HG03521 (cell line): Measurements from ENCODE around the gene PTCSC3.

Experiments
- ATAC-seq: cut with Tn5 transposase; IDR thresholded peaks from one replicate; pipeline ENCODE4 v1.9.1; 2021; ENCODE audit warnings: mild to moderate bottlenecking, moderate library complexity; ENCODE audit not compliant: unreplicated experiment

The PTCSC3 gene

DNA sequence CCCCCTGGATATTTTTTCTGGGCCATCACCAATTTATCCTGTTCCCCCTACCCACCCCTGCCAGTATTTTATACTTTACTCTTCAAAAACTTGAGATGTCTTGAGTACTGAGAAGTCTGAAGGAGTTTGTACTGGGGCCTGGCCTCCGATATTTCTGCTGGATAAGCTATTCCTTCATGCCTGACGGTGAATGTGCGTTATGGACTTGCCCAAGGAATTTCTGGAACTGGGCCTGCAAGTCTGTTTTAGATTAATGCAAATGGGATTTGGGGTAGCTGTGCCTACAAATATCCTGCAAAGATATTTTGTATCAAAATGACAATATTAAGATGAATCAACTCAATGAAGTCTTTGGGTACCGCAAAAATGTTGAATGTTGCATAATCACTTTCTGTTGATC is at the start of gene PTCSC3:
TSS of gene PTCSC3 (minus strand) at position 199 of the 400 bp plus-strand sequence.
- ATAC-seq = no peak

DNA sequence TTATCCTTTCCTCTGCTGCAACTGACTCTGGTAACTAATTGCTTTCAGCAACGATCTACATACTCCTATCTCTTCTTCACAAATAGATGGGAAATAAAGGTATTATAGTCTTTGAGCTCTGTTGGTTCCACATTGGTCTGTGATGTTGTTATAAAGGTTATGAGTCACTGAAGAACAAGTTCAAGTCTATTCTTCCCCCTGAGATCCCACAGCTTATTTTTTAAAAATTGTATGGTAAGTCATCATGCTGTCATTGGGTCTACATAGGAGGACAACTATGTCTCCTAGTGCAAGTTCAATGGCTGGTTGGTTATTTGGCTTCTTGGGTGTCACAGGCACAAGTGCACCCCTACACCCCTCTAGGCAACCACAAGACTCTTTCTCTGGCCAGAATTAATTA is 49.6 kb upstream of the PTCSC3 start:
- ATAC-seq = no peak

DNA sequence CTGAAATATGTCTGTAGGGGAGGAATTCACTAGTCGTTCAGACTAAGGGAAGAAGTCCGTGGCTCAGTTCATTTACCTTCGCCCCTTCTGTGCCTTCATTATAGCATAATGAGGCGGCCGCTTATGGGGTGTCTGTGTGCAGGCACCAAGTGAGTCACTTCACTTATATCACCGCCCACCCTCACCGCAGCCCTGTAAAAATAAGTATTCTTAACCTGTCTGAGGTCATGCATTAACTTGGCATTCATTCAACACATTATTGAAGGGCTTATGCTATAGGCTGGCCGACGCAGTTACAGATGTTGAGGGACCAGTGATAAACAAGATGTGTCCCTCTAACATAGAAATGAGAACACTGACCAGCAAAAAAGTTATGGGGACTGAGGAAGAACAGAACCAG is 47.7 kb upstream of the PTCSC3 start:
- ATAC-seq = no peak

DNA sequence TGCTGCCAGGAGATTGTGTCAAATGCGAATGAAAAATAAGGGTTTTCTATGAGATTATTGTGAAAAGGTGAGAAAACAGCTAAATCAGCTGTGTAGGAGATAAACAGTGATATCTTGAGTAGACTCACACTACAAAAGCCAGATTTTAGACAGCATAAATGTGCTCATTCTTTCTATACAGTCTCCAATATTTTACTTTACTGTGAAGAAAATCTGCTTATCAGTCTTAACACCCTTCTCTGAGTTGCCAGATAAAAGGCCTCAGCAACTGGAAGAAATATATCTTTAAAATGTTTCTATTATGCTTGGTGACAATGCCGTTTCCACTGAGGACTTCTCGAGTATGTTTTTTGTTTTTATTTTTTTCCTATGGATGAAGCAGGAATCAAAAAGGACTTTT is 47.0 kb upstream of the PTCSC3 start:
- ATAC-seq = no peak

DNA sequence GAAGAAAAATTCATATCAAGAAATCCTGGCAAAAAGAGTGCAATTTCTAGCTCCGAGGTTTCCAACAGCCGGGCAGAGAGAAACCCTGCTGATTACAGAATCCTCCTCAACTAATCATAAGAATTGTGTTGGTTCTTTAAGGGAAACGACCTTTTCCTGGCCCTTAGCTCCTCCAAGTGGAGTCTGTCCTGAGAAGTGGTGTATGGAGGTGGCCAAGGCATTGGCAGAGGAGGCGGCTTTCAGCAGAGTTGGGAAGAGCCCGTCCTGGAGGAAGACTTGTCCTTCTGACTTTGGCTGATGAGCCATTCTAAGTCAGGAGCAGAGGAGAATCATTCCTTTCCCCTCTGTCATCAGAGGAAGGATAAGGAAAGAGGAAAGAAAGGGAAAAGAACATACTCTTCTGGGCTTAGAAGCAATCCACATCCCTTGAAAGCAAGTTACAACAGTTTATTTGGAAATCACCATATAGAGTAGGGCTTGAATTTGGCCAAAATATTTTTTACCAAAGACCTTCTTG is 46.5 kb upstream of the PTCSC3 start:
- ATAC-seq = no peak

DNA sequence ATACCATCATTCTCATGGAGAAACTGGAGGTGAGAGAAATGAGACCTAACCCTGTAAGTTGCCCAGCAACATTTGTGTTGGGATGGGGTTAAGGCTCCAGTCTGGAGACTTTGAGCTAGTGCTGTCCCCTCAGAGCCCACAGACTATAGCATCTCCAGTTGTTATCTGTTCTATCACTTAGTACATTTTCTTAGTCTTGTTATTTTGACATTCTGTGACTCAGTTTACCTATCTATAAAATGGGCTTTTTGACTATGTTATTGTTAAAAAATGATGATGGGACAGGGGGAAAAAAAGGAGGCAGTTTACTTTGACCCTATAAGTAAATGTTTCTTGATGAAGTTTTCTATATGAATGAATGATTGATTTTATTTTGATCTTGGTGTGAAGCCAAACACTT is 45.8 kb upstream of the PTCSC3 start:
- ATAC-seq = no peak

DNA sequence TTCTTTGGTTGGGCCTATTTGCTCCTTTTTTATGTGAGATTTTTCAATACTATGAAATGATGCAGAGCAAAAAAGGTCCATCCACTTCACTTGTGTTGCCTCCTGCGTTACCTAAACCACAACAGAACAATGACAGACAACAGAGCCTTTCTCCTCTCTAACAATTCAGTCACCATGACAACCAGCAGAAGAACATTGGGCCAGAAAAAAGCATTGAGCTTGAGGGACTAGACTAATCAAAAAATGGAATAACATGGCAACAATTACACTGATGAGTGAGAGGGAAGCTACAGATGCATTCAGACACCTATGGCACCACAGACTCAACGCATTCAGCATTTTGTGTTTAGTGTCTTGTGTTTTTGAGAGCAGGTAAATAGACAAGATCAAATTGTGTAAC is 44.6 kb upstream of the PTCSC3 start:
- ATAC-seq = no peak

DNA sequence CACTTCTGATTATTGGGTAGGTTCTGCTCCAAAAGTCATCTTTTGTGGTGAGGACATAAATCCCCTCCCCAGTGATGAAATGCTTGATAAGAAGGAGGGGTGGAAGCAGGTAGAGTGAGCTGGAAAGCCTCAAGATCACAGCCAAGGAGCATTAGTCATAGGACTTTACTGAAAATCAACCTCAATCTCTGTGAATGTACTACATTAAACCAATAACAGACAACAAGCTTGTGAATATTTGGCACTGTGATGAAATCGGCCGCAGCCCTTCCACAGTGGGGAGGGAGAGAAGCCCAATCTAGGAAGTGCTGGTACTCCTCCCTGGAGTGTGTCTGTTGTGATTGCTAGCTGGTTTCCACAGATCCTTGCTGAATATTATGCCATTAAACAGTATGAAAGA is 41.2 kb upstream of the PTCSC3 start:
- no peak for ATAC-seq

DNA sequence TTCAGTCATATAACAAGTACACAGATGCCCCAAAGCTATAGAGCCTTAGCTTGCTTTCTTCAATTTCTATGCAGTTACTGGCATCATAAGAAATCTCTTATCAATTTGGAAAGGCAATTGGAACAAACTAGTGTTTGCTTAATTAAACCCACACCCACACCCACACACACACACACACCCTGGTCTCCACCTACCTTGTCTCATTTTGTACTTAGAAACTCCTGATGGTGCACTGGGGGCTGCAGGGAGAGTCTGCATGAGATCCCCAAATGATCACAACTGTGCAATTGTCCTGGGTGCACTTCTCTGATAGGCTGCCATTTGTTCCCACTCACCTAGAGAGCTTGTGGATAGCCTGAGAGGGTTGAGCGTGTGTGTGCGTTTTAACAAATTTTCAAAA is 40.5 kb upstream of the PTCSC3 start:
- ATAC-seq = no peak

DNA sequence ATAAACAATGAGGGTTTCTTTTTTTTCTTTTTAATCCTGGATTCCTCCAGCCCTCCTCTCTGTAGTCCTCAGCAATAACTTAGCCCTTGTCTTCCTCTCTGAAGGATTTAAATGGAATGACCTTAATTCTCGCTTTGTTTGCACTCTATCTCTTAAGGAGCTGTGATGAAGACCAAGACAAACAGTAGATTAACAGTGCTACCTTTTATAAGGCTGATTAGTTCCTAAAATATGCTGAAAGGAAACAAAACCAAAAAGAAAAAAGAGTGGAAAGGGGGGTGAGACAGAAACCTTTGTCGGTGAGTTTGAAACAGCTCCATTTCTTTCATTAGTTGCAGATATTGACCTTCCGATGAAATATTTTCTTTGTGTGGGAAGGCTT is 38.7 kb upstream of the PTCSC3 start:
- ATAC-seq = no peak

DNA sequence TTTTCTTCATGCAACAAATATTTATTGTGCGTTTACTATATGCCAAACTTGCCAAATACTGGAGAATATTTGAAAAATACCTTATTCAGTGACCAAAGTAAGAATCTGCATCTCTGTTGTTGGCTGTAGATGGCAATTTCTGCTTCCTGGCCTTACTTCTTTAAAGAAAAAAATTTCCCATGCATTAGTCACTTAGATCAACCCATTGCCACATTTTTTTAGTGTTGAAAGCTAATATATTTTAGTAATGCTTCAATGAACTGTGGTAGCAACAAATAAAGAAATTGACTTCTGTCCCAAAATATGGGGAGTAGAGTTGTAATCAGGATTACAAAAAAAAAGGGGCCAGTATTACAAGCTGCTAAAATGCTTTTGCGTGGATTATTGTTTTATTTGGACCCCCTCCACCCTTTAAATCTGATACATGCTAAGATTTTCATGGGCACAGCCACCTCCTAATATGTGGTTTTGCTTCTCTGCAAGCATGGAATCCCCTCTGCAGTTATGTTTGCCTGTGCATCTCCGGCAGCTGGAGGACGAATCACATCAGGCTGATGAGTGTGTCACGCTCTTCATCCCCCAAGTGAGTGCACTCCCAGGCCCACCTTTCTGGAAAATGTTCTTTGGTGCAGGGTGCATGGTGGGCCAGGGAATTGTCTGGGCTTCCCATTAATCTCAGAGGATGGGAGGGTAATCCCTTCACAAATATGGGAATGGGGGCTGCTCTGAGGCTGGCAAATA is 38.1 kb upstream of the PTCSC3 start:
- ATAC-seq = no peak

DNA sequence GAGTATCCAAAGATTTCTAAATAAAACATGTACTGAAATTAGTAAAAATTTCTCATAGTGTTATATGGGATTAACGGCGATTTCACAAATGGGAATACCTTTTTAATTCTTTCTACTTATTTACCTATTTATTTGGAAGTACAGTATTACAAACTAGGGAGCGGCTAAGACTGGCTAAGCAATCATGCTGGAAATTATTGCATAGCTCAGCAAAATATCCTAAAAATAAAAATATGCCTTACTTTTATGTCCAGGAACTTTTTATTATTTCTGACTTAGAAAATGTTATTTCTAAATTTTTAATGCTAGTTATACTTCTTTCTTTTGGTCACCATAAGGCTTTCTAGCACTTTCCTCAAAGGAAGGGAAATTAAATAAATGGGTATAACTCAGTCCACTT is 36.5 kb upstream of the PTCSC3 start:
- no peak for ATAC-seq

DNA sequence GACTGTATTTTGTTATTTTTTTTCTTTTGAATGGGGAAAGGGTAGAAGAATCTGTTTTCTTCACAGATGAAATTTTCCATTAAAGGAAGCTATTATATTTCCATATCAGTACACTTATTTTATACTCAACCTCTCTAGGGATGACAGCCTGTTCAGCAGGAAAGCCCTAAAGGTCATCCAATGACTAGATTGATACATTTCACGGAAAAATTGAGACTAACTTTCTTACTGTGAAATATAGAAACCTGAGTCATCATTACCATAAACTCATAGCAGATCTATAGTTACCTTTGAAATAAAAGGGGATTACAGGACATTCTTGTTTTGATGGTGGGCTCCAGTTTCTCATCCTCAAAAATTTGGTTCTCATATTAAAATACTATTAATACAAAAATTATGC is 36.1 kb upstream of the PTCSC3 start:
- no peak for ATAC-seq

DNA sequence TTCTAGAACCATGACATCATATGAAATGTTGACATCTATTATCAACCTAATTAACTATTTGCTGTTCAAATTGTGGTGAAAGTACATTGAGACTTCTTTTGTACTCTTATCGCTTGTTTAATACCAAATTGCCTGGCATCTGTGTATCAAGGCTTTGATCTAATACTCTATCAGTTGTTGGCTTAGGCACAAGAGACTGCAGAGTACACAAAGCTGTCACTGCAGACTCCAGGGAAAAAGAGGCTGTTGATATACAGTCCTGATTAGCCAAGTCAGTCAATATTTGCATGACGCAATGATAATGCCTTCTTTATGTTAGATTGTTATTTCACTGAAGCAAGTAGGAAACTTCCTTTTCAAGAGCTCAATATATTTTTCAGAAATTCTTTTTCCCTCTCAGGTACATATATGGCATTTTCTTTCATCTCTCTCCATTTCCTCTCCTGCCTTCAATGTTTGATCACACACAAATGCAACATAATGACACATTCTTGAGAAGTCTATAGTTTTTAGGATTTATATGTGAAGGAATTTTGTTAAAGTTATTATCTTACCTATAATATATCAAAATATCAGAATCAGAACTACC is 32.3 kb upstream of the PTCSC3 start:
- ATAC-seq = no peak

DNA sequence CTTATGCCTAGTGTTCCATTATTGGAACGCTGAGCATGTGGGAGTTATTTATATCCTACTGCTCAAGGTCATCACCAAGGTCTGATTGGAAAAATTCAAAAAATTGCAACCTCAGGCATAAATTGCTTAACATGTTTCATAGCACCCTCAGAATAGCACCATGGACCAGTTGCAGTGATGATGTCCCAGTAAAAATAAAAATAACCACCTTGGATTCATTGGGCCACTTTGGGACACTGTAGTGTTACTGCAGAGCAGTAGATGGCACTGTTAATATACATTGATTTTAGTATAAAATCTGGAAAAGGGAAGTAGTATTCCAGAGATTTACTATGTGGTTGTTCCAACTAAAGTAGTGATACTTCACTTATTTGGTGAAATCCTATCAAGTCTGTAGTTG is 31.0 kb upstream of the PTCSC3 start:
- no peak for ATAC-seq

DNA sequence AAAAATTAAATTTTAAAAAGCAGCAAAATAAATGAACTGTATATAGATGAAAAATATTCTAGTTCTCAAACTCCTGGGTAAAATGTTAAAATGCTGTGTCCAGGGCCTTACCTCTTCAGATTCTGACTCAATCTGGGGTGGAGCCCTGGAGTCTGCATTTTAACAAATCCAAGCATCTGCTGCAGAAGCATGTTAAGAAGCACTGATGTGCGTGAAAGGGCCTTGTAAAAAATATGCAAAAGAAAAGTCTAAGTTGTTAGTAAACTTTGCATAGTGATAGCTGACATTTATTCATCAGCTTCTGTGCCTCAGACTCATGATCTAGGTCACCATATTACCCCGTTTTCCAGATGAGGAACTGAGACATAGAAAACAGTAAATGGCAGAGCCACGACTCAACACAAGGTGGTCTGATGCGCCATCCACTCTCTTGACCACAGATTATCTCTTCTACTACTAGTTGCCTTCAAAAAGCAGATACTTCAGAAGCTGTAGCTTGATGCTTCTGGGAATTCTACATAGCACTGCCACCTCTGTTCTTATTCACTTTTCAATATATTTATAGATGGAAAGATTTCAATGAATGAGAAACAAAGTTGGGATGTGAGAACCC is 28.0 kb upstream of the PTCSC3 start:
- ATAC-seq = no peak

DNA sequence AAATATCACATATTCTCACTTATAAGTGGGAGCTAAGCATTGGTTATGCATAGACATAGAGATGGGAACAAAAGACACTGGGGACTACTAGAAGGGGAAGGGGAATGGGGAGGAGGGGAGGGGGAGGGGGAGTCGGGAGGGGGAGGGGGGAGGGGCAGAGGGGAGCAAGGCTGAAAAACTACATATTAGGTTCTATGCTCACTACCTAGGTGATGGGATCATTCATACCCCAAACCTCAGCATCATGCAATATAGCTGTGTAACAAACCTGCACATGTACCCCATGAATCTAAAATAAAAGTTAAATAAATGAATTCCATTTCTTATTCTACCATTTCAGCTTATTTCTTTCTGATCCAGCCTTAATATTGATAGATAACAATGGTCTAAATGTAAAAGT is 21.9 kb upstream of the PTCSC3 start:
- no peak for ATAC-seq

DNA sequence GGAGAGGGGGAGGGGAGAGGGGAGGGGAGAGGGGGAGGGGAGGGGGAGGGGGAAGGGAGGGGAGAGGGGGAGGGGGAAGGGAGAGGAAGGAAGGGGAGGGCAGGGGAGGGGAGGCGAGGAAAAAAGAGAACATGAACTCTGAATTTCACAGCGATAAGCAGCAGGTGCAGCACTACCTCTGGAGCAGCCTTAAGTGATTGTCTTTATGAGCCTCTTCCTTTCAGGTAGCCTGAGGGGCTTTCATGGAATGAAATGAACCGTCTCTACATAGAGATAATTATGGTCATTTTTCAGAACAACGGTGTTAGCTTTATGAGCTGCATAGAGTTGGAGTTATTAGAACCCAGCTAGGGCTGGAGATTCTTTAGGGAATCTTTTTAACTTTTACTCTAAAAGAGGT is 18.1 kb upstream of the PTCSC3 start:
- ATAC-seq = no peak

DNA sequence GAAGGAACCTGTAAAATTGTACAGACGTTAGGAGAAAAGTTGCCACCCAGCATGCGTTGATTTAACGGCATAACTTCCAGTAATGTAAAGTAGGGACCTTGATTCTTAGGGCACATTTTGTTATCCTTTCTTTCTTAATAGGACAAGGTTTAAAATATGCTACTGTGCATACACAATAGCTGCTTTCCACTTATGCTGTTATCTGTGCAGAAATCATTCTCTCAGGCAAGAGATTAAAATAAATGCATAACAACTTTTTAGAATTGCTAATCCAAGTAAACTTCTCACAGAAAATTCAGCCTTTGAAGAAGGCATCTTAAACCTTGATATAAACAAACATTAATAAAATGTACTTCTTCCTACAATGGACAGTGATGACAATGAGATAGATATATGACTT is 16.0 kb upstream of the PTCSC3 start:
- ATAC-seq = no peak

DNA sequence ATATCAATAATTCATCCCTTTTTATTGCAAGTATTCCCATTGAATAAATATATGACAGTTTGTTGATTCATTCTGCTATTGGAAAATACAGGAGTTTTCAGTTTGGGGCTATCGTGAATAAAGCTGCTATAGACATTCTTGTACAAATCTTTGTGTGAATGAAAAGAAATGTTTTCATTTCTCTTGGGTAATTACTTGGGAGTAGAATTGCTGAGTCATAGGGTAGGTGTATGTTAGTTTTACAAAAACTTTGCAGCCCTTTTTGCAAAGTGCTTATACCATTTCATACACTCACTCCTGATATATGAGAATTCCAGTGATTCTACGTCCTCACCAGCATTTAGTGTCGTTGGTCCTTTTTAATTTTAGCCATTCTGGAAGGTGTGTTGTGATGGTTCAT is 6.9 kb upstream of the PTCSC3 start:
- no peak for ATAC-seq

DNA sequence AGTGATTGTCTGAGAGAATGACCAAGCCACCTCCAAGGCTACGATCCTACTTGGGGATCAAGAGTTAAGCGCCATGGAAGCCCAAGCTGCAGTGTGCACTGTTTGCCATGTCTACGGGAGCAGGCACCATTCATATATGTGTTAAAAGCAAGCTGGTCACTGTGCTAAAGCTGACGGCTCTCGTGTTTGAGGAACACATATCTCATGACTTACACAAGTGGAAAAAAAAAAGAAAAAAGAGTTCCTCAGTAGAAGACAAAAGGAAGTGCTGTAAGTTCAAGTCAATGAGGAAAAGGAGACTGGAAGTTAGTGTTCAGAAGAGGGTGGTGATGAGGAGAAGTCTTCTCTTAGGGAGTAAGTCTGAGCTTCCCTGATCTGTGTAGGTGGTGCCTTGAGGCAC is 4.9 kb upstream of the PTCSC3 start:
- no peak for ATAC-seq

DNA sequence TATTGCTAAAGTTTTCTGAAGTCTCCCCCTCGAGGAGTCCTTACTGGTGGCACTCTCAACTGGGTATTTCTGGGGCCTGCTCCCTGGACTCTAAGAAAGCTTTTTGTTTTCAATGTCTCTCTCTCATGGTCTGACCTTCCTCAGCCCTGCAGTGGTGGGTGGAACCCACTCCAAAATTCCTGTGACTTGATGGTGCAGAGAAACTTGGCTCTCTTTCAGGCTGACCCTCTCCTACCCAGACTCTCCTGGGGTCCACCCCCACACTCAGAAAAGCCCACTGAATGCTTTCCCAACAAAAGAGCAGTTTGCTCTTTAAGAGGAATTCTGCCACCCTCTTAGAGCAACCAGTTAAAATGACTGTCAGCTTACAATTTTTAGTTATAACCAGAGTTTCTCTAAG is 967 bp upstream of the PTCSC3 start:
- ATAC-seq = no peak
